Amygdala (tissue), 56 donors: ENCODE data around the gene CCNL2.
A peak's percentile ranks its signal among the peaks of the same experiment; 100 is the strongest.
"Not testable (repeated sequence)": the region's sequence is repeated elsewhere in the genome, so short reads cannot be mapped to it uniquely, and the experiment has no call there.

Experiments
- DNase-seq, 56 donors: peaks; one replicate each; lab custom pipeline; 2025; lab: John Stamatoyannopoulos, UW

The CCNL2 gene

GRCh38 chr1:1432951-1433803, 34.0 kb upstream of the CCNL2 start:
- peak in 50 of 56 donors; percentile 16 to 92 (median 74) for DNase-seq

GRCh38 chr1:1432274-1432950, 33.3 kb upstream of the CCNL2 start:
- peak in 3 of 56 donors; percentile 30 to 47 (median 40) for DNase-seq

GRCh38 chr1:1431845-1432273, 32.7 kb upstream of the CCNL2 start:
- peak in 14 of 56 donors; percentile 23 to 58 (median 37) for DNase-seq

- DNase-seq, result peak in 5 of 56 donors; percentile 29 to 62 (median 55)
Observed at GRCh38 chr1:1430992-1431844, 32.1 kb upstream of the CCNL2 start.

GRCh38 chr1:1430114-1430982, 31.2 kb upstream of the CCNL2 start:
- DNase-seq, result peak in 45 of 56 donors; percentile 35 to 84 (median 66)

- no peak for DNase-seq
Observed at GRCh38 chr1:1429671-1430073, 30.5 kb upstream of the CCNL2 start.

GRCh38 chr1:1428967-1429366, 29.8 kb upstream of the CCNL2 start:
- DNase-seq, result not testable (repeated sequence)

- DNase-seq, result peak in 2 of 56 donors; percentile 27 to 39
Observed at GRCh38 chr1:1428174-1428573, 29.0 kb upstream of the CCNL2 start.

GRCh38 chr1:1427820-1428148, 28.6 kb upstream of the CCNL2 start:
- peak in 1 of 56 donors; percentile 71 for DNase-seq

GRCh38 chr1:1427106-1427819, 28.1 kb upstream of the CCNL2 start:
- DNase-seq, result peak in 31 of 56 donors; percentile 39 to 91 (median 62)

GRCh38 chr1:1426496-1427105, 27.5 kb upstream of the CCNL2 start:
- DNase-seq, result peak in 44 of 56 donors; percentile 42 to 85 (median 67)

GRCh38 chr1:1425753-1426495, 26.8 kb upstream of the CCNL2 start:
- DNase-seq, result peak in 48 of 56 donors; percentile 37 to 88 (median 68)

GRCh38 chr1:1425426-1425752, 26.3 kb upstream of the CCNL2 start:
- DNase-seq, result no peak

GRCh38 chr1:1424707-1425106, 25.6 kb upstream of the CCNL2 start:
- DNase-seq, result no peak

- no peak for DNase-seq
Observed at GRCh38 chr1:1423245-1423597, 24.1 kb upstream of the CCNL2 start.

GRCh38 chr1:1422465-1423244, 23.5 kb upstream of the CCNL2 start:
- peak in 3 of 56 donors; percentile 40 to 60 (median 47) for DNase-seq

- DNase-seq, result no peak
Observed at GRCh38 chr1:1421907-1422464, 22.9 kb upstream of the CCNL2 start.
